Natural killer cell (primary cell): ENCODE results near the gene COL9A2. TPM values are rescaled to one million over a fixed set of nuclear protein-coding genes. Genes with fewer than 3 reads are reported as not detected.
"Not testable (repeated sequence)": the region's sequence is repeated elsewhere in the genome, so short reads cannot be mapped to it uniquely, and the experiment has no call there.

Source experiments
- ATAC-seq, 3 donors: fragments of 150-1000 bp in 2 of 3; fragments of 200-7000 bp in 1 of 3; cut with Tn5 transposase; 1 replicate in 1 of 3; 2 replicates in 2 of 3; pipeline ENCODE4 v1.10.0; 2021; ENCODE audit warnings: mild to moderate bottlenecking in 2 of 3, moderate library complexity in 2 of 3
- DNase-seq, 2 donors: peaks; one replicate each; pipeline versions ENCODE4 v3.0.0 to v3.0.0-alpha.2; 2013 to 2021; ENCODE audit warnings: mixed read lengths in 1 of 2
- H3K27ac ChIP-seq: one replicate; pipeline ENCODE4 v1.5.1; 2013; ENCODE audit warnings: mild to moderate bottlenecking, low read length
- H3K27me3 ChIP-seq: one replicate; pipeline ENCODE4 v1.6.1; 2013; ENCODE audit warnings: low read length; ENCODE audit not compliant: control insufficient read depth, insufficient read depth
- H3K36me3 ChIP-seq: one replicate; pipeline ENCODE4 v1.6.1; 2013; ENCODE audit warnings: low read length; ENCODE audit not compliant: control insufficient read depth, insufficient read depth
- H3K4me1 ChIP-seq: one replicate; pipeline ENCODE4 v1.6.1; 2013; ENCODE audit warnings: low read length; ENCODE audit not compliant: control insufficient read depth, insufficient read depth
- H3K4me3 ChIP-seq: one replicate; pipeline ENCODE4 v1.5.1; 2013; ENCODE audit warnings: low read length
- H3K9me3 ChIP-seq: one replicate; pipeline ENCODE4 v1.6.1; 2013; ENCODE audit warnings: low read length; ENCODE audit not compliant: control insufficient read depth, insufficient read depth
- H3K27ac Mint-ChIP-seq, 2 donors: one replicate each; pipeline ENCODE4 v1.8.0; 2022; ENCODE audit warnings: mild to moderate bottlenecking in 2 of 2, mixed read lengths in 2 of 2, moderate library complexity in 1 of 2
- H3K27me3 Mint-ChIP-seq, 2 donors: one replicate each; pipeline ENCODE4 v1.8.0; 2022; ENCODE audit warnings: low read depth in 2 of 2, mixed read lengths in 2 of 2
- H3K36me3 Mint-ChIP-seq: one replicate; pipeline ENCODE4 v1.8.0; 2022; ENCODE audit warnings: mixed read lengths
- H3K4me1 Mint-ChIP-seq, 2 donors: one replicate each; pipeline ENCODE4 v1.8.0; 2022; ENCODE audit warnings: mixed read lengths in 2 of 2
- H3K4me3 Mint-ChIP-seq: one replicate; pipeline ENCODE4 v1.8.0; 2022; ENCODE audit warnings: mild to moderate bottlenecking, moderate library complexity, mixed read lengths
- H3K9me3 Mint-ChIP-seq, 2 donors: one replicate each; pipeline ENCODE4 v1.8.0; 2022; ENCODE audit warnings: mixed read lengths in 2 of 2
- WGBS: methylation state at CpG from one replicate; pipeline ENCODE4 v1.1.7; 2013; ENCODE audit warnings: missing lambda C conversion rate; ENCODE audit not compliant: insufficient coverage; 5-methylcytosine and 5-hydroxymethylcytosine counted together
- intact Hi-C: fragments of 100-400 bp; cut with micrococcal nuclease; formaldehyde crosslinking; loops from one replicate; pipeline ENCODE4 v1.14.2; 2022
- total RNA-seq, 4 donors: library from RNA; stranded (reverse); fragments of 120-200 nt in 1 of 4; gene quantifications; one replicate each; pipeline versions ENCODE4 v1.2.3 to v1.2.4, GENCODE V29; 2013 to 2022
- TF ChIP-seq, protein P1 (sequence below): fragments of 200-600 bp; IDR thresholded peaks from one replicate; pipeline ENCODE4 v1.8.0; 2022; ENCODE audit warnings: antibody characterized with exemption

The COL9A2 gene
- total RNA-seq, 3 donors from 2014 or later (not counting 1 experiment from before 2014, with no cell fraction given) = 2.4 to 2.6 (median 2.5) TPM

DNA sequence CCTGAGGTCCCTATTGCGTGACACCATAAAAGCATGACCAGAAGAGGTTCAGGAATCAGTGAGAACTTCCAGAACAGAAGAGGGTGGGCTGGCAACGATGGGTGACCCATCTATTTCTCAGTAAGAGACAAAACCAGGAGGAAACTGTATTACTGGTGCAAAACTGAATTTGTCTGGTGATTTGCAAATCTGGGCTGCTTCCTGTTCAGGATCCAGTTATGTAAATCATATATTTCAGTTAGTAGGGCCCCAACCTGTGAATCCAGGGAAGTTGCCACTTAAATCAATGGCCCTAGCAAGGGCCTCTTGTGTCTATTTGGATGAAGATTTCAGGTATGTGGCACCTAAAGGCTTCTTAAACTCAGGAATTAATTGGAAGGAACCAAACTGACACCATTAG lies 33.3 kb upstream of the COL9A2 start:
- ATAC-seq = no peak
- Mint-ChIP-seq H3K27me3 (no peaks in the 10 kb centered on the region), H3K9me3 (no peaks in the 10 kb centered on the region), H3K4me3 (no peak overlapping the region), H3K36me3 (no peaks in the 10 kb centered on the region), H3K4me1 (no peaks in the 10 kb centered on the region), H3K27ac (no peak overlapping the region)
- Histone ChIP-seq H3K27ac (no peak overlapping the region), H3K36me3 (no peaks in the 10 kb centered on the region), H3K27me3 (no peaks in the 10 kb centered on the region), H3K4me1 (peaks cover 4% of the 10 kb centered on the region), H3K9me3 (no peaks in the 10 kb centered on the region), H3K4me3 (no peak overlapping the region)
- 79% methylated on average over 2 of the region's 2 CpGs for WGBS
- intact Hi-C loops = no loop called here
- TF ChIP-seq, protein P1, sequence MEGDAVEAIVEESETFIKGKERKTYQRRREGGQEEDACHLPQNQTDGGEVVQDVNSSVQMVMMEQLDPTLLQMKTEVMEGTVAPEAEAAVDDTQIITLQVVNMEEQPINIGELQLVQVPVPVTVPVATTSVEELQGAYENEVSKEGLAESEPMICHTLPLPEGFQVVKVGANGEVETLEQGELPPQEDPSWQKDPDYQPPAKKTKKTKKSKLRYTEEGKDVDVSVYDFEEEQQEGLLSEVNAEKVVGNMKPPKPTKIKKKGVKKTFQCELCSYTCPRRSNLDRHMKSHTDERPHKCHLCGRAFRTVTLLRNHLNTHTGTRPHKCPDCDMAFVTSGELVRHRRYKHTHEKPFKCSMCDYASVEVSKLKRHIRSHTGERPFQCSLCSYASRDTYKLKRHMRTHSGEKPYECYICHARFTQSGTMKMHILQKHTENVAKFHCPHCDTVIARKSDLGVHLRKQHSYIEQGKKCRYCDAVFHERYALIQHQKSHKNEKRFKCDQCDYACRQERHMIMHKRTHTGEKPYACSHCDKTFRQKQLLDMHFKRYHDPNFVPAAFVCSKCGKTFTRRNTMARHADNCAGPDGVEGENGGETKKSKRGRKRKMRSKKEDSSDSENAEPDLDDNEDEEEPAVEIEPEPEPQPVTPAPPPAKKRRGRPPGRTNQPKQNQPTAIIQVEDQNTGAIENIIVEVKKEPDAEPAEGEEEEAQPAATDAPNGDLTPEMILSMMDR = no peak
- DNase-seq = no peak

DNA sequence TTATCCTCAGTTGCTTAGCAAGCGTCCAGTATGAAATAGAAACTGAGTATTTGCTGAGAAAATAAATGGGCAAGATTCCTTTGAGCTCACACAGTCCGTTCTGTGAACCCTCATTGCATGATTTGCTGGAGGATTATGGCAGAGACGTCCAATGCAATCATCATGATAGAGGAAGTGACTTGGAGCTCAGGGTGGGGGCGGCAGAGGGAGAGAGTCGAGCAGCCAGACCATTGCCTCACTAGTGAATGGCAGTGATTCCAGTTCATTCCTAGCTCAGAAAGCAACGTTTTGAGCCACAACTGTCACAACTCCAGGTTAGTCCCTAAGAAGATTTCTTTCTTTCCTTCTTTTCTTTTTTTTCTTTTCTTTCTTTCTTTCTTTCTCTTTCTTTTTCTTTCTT lies 27.5 kb upstream of the COL9A2 start:
- peak in 1 of 2 donors; percentile 55 for DNase-seq
- Mint-ChIP-seq H3K27ac (no peak overlapping the region), H3K4me1 (peaks cover 0 to 4% of the 10 kb centered on the region in 2 donors), H3K4me3 (no peak overlapping the region), H3K36me3 (no peaks in the 10 kb centered on the region), H3K27me3 (peaks cover 0 to 3% of the 10 kb centered on the region in 2 donors), H3K9me3 (no peaks in the 10 kb centered on the region)
- TF ChIP-seq, protein P1 = no peak
- H3K36me3 ChIP-seq = no peaks in the 10 kb centered on the region
- H3K9me3 ChIP-seq = no peaks in the 10 kb centered on the region
- H3K4me3 ChIP-seq = no peak overlapping the region
- WGBS = 33% methylated on average over 6 of the region's 6 CpGs
- no peak overlapping the region for H3K27ac ChIP-seq
- no peaks in the 10 kb centered on the region for H3K27me3 ChIP-seq
- intact Hi-C loops = no loop called here
- ATAC-seq = peak in 2 of 3 donors; percentile 37 to 52
- peaks cover 11% of the 10 kb centered on the region for H3K4me1 ChIP-seq

DNA sequence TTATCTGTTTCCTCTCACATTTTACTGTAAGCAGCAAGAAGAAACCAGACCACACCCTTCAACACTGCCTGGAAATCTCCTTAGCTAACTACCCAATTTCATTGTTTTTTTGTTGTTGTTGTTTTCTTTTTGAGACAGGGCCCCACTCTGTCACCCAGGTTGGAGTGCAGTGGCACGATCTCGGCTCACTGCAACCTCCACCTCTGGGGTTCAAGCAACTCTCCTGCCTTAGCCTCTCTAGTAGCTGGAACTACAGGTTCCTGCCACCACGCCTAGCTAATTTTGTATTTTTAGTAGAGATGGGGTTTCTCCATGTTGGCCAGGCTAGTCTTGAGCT lies 25.3 kb upstream of the COL9A2 start:
- H3K9me3 Mint-ChIP-seq, H3K36me3 ChIP-seq, H3K4me3 ChIP-seq, H3K27ac ChIP-seq, H3K27me3 ChIP-seq, H3K9me3 ChIP-seq, intact Hi-C loops, DNase-seq, ATAC-seq, H3K36me3 Mint-ChIP-seq, H3K27me3 Mint-ChIP-seq, H3K4me3 Mint-ChIP-seq: not testable (repeated sequence)
- peaks cover 6 to 11% of the 10 kb centered on the region in 2 donors for H3K4me1 Mint-ChIP-seq
- peaks cover 18% of the 10 kb centered on the region for H3K4me1 ChIP-seq
- H3K27ac Mint-ChIP-seq = peak overlapping the region in 1 of 2 donors; percentile 17
- 97% methylated on average over 3 of the region's 3 CpGs for WGBS

DNA sequence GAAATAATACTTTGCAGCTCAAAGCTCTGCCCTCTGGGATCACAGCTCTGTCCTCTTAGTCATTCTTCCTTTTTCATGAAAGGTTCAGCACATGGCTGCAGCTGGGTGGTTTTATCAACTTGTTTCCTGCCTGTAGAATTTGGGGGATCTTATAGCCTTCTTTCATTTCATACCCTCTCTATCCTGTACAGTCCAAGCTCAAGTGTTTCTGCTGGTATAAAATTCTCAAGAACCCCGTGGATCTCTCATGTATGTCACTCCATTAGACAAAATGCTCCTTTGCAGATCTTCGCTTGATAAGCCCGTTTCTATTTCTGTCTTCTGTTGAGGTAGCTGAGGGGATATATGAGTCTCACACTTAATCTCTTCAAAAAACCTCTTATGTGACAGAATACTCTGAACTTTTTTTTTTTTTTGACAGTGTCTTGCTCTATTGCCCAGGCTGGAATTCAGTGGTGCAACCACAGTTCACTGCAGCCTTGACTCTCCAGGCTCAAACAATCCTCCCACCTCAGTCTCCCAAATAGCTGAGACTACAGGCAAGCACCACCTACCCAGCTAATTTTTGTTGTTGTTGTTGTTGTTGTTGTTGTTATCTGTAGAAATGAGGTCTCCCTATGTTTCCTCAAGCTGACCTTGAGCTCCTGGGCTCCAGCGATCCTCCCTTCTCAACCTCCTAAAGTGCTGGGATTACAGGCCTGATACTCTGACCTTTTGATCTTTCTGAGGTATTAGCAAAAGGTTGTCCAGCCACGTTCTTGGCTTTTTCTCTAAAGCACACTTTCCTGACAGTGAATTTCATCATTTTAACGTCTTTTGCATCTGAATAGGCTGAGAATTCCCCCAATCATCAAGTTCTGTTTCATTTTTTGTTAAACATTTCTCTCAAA lies 24.6 kb upstream of the COL9A2 start:
- Mint-ChIP-seq H3K9me3 (no peaks in the 10 kb centered on the region), H3K36me3 (no peaks in the 10 kb centered on the region), H3K4me3 (no peak overlapping the region), H3K4me1 (peaks cover 6 to 11% of the 10 kb centered on the region in 2 donors), H3K27me3 (peaks cover 0 to 6% of the 10 kb centered on the region in 2 donors), H3K27ac (peak overlapping the region in 1 of 2 donors; percentile 17)
- H3K4me1 ChIP-seq = peaks cover 18% of the 10 kb centered on the region
- 60% methylated on average over 4 of the region's 6 CpGs for WGBS
- intact Hi-C loops = no loop called here
- no peak overlapping the region for H3K4me3 ChIP-seq
- H3K27me3 ChIP-seq = no peaks in the 10 kb centered on the region
- H3K9me3 ChIP-seq = no peaks in the 10 kb centered on the region
- H3K27ac ChIP-seq = no peak overlapping the region
- TF ChIP-seq, protein P1 = no peak
- no peaks in the 10 kb centered on the region for H3K36me3 ChIP-seq
- DNase-seq (peak in 1 of 2 donors; percentile 29), ATAC-seq (no peak)
